IPS DF 4.7 (cell line): ENCODE results near the gene KLF12.

ENCODE experiments used
- DNase-seq: peaks from one replicate; pipeline ENCODE4 v3.0.0-alpha.2; 2013; ENCODE audit warnings: low spot score; ENCODE audit errors: extremely low read depth

Gene KLF12

DNA sequence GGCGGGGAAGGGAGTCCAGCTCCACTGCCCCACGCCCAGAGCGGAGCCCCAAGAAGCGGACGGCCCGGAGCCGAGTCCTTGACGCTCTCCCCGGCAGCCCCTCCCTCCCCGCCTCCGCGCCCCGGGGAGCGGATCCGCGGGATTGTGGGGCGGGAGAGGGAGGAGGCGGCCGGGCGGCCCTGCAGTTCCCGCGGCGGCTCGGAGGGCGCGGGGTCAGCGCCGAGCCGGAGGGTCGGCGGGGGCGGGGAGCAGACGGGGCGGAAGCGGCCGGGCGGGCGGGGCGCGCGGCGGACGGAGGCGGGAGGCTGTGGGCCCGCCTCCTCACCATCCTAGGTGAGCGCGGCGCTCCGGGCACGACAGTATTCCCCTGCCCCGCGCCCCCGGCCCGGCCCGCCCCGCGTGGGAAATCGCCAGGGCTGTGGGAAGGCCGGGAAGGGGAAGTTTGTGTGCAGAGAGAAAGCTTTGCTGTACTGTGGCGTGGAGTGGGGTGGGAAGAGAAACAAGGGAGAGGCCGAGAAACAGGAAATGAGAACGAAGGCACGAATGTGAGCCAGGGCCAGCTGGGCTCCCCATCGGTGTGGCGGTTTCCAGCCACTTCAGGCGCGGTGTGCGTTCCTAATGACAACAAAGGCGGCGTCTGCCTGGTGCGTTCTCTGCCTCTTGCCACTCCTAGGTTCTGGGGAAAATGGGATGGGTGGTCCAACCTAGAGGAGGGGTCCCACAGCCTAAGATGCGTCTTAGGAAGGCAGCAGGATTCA lies 1.3 kb upstream of the KLF12 start:
- DNase-seq: no peak

DNA sequence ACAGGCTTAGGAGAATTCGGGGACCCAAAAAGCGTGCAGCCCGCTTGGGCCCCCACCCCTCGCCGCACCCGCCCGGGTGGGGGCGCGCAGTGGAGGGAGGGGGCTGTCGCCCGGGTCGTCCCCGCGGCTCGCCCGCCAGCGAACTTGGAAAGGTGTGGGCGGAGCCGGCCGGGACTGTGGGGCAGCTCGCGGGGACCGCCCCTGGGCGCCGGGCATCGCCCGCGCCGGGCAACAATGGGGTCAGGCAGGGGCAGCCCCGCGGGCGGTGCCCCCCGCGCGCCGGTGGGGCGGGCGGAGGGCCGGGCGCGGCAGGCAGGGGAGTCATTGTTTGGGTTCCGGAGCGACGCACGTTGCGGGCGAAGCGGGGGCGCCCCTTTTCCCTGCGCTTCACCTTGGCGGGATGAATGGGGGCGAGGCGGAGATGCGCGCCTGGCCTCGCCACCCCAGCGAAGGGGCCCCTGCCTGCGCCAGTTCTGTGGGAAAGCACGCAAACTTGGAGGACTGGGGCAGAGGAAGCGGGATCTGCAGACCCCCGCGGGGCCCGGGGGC lies 647 bp upstream of the KLF12 start:
- no peak for DNase-seq

DNA sequence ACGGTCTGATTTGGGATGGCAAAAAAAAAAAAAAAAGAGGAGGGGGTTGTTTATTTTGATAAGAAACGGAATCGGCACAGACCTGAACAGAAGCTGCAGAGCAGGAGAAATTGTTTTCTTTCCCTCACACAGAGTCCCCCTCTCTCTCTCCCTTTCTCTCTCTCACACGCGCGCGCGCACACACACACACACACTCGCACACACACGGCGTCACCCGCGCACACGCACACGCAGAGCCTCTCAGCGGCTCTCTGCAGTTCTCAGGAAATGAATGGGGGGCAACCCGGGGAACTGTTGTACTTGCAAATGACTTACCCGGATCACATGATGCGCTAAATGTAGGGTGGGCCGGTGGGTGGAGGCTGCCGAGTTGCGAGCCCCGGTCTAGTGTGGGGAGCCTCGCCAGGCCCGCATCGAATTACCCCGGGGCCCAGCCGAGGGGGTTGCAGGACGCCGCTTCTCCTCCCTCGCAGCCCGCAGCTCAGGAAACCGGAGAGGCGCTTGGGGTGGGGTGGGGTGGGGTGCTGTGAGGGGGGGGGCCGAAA lies 475 bp downstream of the KLF12 start:
- no peak for DNase-seq

DNA sequence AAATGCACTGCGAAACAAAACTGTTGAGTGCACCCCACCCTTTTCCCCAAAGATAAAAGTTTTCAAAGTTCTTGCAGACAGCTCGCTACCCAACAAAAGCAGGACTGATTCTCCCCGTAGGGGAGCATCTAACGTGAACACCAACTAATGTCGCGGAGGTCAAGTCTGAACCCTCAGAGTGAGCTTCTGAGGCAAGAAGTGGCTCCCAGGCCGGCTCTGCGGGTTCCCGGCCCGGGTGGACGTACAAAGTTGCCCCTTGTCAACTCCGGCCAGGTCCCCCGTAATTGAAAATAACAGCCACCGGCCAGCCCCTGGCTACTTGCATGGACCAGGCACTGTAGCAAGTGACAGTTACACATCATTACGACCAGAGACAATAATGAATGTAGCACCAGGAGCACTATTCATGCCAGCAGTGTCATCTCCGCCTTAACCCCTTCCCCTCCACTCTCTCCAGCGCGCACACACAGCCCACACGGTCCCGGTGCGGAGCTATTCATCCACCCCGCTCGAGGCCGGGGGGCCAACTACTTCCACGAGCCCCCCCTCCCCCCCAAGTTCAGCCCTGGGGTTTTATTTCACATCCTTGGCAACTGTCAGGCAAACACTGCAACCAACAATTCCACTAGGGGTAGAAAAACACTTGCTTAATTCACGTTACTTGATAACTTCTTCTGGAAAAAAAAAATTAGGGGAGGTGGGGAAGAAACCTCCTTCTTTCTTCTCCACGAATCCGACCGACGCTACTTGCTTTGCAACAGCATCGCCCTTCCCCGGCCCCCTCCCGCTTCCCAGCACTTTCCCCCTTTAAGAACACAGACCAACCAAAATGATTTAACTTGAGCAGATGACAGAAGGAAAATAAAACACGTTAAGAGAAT lies 1.2 kb downstream of the KLF12 start:
- DNase-seq: no peak

DNA sequence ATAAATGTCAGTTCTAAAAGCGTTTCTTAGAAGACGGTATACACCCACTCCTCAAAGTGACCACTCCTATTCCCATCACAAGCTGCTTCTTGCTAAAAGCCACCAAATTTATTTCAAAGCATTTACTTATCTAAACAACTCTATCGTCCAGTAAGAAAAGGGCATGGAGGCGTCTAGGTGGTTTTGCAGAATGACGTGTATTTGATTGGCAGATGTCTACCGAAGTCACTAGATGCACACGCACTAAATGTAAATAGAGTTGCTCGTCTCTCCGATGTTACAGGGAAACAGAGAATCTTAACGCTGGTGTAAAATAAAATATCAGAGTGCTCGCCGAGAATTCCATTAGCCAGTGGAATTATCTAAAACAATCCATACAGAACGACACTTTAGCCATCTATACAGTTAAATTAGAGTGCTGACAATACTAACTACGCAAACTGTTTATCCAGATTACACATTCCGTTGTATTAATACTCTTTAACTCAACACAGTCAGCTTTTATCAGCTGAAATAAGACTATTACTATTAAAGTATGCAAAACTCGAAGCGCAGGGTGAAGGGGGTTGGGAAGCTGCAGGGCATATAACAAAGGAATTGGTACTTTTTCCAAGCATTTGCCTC lies 1.9 kb downstream of the KLF12 start:
- DNase-seq: no peak

DNA sequence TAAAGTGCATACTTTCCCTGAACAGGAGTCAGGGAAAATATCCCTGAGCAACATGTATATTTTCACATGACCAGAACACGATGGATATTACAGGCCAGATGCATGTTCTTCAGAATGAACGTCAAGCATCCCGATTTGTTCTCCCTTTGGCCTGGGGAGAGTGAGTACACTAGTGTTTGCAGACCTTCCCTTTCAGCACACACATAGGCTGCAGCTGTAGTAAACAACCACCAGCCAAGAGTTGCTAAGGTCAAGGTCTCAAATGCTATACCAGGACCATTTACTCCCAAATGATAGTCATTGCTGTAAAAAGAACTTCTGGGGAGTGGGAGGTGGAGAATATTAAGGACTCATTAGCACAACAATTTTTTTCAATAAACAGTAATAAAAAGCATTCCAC lies 3.0 kb downstream of the KLF12 start:
- no peak for DNase-seq

DNA sequence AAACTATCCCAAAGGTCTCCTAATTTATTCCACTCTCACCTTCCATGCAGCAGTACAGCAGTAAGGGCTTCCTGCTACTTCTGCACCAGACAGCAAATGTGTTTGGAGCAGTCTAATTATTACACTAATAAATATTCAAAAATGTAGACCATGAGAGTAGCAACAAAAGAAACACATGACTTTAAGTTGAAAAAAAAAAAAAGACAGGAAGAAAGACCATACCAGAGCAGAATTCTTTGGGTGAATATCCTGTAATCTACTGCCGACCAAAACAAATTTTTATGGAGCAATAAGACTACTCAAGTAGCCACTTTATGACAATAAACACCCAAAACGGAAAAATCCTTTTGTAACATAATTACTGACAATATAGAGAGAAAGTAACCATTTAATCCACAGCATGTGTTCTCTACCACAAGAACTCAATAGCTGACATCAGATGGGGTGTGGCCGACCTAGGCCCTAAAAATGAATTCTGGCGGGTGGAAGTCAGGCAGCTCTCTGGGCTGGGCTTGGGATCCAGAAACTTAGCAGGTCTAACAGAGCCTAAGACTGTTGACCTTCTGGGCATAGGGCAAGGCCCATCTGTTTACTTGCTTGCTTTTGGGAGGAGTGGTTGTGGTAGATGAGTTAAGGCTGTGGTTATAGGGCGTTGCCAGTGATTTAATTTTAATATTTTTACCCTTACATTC lies 4.6 kb downstream of the KLF12 start:
- DNase-seq: no peak

DNA sequence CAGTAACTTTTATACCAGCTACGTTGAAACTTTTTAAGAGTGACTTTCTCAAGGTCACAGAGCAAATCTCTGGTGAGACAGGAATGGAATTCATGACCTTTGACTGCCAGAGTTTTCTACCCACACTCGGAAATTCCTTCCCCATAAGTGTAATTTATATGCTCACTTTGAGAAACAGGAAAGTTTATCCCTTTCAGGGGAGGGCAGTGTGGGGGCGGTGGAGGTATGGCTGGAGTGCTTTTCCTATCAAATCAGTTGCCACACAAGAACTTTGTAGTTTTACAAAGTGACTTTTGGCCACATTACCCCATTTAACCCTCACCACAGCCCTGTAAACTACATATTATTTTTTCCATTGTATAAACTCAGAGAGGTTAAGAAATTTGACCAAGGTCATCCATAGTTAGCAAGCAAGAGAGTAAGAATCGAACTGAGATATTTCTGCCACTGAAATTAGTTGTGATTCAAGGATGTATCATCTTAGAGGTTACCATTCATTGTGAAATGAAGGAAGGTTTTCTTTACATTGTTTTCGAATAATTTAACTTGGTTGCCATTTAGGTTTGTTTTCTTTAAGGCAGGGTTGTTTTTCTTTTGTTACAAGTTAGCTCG lies 5.9 kb downstream of the KLF12 start:
- no peak for DNase-seq

DNA sequence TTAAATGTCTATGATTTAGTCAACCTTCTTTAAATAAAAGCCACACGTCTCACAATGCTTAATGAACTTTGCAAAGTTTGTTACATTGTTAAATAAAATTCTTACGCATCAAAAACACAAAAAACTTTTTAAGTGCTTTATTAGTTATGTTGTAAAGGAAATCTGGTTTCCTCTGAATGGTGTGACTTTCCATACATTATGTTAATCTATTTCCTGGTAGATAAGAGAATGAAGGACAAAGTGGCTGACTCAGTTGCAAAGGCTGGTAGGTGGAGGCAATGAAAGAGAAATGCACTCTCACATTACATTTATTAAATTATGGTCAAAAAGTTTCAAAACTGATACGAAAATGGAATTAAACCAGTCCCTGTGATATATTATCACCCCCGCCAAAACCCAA lies 15.9 kb downstream of the KLF12 start:
- no peak for DNase-seq

DNA sequence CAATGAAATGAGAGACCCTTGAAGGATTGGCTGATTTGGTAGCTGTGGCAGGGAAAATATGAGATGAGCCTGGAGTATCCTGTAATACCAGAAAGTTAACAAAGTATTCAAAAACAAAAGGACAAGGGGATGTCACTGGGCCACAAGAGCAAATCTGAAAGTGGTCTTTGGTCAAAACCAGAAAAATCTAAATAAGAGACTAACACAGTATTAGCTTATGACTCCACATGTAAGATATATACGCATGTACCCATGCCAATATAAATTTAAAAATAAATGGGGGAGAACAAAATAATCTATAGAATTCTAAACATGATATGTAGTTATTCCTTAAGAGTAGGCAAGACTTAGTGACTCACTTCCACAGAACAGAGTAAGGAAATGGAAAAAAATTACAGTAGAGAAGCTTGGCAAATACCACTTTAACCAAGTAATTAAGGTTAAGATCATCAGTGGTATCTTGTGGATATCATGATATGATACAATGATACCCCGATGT lies 16.9 kb downstream of the KLF12 start:
- no peak for DNase-seq

DNA sequence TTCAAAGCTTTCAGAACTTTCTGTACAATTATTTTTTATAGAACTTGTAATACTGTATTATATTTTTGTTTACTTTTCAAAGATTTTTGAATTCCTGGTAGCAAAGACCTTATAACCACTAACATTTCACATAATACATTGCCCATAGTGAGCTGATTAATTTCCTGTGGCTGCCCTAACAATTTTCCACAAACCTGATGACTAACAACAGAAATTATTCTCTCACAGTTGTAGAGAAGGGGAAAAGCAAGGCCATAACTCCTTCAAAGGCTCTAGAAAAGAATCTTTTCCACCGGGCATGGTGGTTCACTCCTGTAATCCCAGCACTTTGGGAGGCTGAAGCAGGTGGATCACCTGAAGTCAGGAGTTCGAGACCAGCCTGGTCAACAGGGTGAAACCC lies 19.1 kb downstream of the KLF12 start:
- DNase-seq: no peak

DNA sequence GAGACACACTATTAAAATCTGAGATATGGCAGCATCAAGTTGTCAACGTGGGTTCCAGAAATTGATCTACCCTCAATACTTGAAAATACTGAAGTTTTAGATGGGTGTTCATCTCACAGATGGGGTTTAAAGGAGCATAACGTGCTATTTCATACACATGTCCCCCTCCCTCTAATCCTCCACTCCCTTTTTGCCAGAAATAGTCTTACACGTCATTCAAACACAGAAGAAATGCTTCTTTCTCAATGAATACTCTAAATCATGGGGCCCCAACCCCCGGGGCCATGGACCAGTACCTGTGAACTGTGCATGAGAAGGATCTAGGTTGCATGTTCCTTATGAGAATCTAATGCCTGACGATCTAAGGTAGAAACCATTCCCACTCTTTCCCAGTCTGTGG lies 19.6 kb downstream of the KLF12 start:
- DNase-seq: no peak

DNA sequence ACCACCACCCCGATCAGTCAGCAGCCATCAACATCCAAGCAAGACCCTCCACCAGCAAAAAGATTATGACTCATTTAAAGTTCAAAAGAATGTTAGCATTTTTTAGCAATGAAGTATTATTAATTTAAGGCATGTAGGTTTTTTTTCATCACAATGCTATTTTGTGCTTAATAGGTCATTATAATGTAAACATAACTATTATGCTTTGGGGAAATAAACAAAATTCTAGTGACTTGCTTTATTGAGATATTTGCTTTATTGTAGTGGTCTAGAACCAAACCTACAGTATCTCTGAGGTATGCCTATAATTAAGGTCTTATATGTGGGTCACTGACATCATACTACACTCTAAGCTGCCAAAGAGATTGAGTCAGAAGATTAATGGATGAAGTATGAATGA lies 20.0 kb downstream of the KLF12 start:
- DNase-seq: no peak

DNA sequence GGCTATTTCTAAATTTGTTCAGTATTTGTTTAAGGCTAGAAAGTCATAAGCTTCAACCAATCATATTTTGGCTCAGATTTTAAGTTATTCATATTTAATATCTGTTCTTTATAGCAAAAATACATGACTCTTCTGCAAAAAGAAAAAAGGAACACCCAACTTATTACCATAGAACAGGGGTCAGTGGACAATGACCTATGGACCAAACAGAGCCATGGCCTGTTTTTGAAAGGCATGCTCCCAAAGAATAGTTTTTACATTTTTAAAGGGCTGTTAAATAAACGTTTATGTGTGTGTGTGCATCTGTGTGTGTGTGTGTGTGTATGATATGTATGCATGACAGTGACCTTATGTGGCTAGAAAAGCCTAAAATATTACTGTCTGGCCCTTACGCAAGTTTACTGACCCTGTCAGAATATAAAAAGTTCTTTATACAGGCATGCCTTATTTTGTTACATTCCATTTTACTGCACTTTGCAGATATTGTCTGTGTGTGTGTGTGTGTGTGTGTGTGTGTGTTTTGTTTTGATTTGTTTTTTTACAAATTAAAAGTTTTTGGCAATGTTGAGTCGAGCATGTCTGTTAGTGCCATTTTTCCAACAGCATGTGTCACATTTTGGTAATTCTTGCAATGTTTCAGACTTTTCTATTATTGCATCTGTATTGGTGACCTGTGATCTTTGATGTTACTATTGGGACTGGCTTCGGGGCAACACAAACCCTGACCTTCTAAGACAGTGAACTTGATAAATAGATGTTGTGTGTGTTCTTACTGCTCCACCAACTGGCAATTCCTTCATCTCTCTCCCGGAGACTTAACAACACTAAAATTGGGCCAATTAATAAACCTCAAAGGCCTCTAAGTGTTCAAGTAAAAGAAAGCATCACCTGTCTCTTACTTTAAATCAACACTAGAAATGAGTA lies 22.0 kb downstream of the KLF12 start:
- DNase-seq: no peak

DNA sequence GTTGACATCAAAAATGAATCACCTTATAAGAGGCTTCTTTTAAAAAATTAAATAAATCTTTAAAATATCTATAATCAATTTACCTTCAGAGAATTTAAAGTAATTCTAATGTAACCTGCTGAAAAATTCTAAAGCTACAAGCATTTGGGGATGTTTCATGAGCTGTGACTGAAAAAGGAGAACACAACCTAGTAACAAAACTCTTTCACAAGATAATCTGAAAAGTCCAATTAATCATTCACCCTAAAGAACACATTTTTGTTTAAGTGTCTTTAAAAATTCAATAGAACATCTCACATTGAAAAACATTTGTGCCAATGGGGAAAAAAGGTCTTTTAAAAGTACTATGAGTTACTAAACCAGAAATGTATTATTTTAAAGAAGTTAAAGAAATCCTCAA lies 22.8 kb downstream of the KLF12 start:
- no peak for DNase-seq

DNA sequence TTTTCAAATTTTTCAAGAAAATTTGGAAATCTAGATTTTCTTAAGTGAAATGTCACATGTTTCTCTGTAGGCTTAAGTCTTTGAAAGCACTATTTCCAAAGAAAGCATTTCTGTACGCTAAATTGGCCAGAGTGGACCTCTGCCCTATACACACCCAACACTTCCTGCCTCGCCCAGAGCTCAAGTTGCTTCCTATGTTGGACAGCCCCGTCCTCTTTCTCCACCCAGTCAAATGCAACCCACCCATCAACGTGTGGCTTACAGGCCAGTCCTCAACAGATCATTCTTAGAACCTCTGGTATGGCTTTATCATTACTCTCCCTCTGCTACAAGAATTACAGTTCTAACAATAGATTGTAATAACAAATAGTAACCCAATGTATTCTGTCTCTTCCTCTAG lies 24.2 kb downstream of the KLF12 start:
- DNase-seq: no peak

DNA sequence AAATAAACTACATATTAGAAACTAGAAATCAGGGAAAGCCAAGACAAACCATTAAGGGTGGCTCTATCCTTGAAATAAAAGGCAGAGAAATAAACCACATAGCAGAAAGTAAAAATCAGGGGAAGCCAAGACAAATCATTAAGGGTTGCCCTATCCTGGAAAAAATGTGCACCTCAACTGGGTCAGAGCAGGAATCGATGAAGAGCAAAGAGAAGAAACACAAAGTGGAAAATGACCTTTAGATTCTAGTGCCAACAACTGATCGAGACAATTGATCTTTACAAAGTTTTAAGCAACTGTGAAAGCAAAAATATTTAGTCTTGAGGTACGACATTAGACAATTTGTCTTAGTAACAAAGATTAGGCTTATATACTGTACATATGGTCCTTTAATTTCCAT lies 26.6 kb downstream of the KLF12 start:
- DNase-seq: no peak

DNA sequence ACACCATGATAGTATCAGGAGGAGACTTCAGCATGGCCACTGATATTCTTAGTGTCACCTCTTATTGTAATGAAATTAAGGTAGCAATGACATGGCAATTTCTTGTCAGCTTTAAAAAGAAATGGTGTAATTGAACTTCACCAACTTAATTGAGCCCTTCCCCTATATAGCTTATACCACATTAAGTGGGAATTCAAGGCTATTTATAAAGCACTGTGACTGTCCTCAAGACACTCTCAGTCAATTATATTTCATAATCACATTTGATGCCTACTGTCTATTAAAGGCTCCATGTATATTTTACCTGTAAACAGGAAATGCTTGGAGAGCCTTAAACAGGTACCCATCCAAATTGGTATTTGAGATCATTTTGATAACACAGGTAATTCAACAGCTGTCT lies 28.3 kb downstream of the KLF12 start:
- no peak for DNase-seq

DNA sequence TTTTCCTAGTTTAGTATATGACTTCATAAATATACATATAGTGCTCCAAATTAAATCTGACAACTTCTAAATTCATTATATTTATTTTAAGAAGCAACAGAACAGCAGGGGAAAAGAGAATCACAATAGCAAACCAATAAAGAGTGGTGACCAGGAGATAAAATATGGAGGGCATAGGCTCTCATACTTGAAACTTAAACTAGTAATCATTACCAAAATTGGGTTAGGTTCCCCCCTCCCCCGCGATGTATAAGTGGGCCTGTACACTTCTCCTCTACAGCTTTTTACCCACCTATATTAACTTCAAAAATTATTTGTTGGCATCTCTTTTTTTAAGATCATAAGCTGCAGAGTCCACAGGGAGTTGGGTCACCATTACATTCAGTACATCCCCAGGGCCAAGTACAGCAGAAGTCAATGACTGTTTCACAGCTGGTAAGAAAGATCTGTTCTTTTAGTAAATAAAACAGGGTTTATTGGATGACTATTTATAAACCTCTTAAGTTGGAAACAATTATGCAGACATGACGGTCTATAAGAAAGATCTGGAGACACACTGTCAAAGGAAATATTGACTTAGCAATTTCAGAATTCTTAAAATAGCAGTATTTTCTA lies 29.4 kb downstream of the KLF12 start:
- no peak for DNase-seq
